H54 (cell line): ENCODE results near the gene MESP2.

ENCODE experiments used
- DNase-seq: peaks from one replicate; pipeline ENCODE4 v3.0.0; 2011; ENCODE audit warnings: low spot score, mixed read lengths; ENCODE audit not compliant: insufficient read length
- FAIRE-seq: peaks from 3 replicates; lab custom pipeline; 2011; peaks lifted over from hg19 to GRCh38; lab: Jason Lieb, UNC
- POLR2A ChIP-seq: IDR thresholded peaks from 2 replicates; pipeline ENCODE4 v1.6.1; 2011; ENCODE audit warnings: low read depth, mild to moderate bottlenecking, low read length

Gene MESP2

GRCh38 chr15:89817701-89818280 lies 41.7 kb downstream of the MESP2 start:
- TF ChIP-seq POLR2A, result no peak
- no peak for FAIRE-seq
- no peak for DNase-seq

GRCh38 chr15:89818287-89818686 lies 42.2 kb downstream of the MESP2 start:
- FAIRE-seq, result no peak
- TF ChIP-seq POLR2A, result no peak

GRCh38 chr15:89820666-89821611 lies 44.8 kb downstream of the MESP2 start:
- no peak for TF ChIP-seq POLR2A
- FAIRE-seq, result no peak
- DNase-seq, result no peak

More at GRCh38 chr15:89818287-89818686, 42.2 kb downstream of the MESP2 start:
- DNase-seq, result no peak

GRCh38 chr15:89822026-89822425 lies 45.9 kb downstream of the MESP2 start:
- no peak for FAIRE-seq
- DNase-seq, result no peak
- TF ChIP-seq POLR2A, result no peak

- no peak for FAIRE-seq
- no peak for TF ChIP-seq POLR2A
- DNase-seq, result no peak
These were observed 46.4 kb downstream of the MESP2 start for GRCh38 chr15:89822611-89822950.

- DNase-seq, result no peak
- FAIRE-seq, result no peak
- TF ChIP-seq POLR2A, result no peak
These were observed 47.0 kb downstream of the MESP2 start for GRCh38 chr15:89822951-89823711.

- no peak for FAIRE-seq
These were observed 47.9 kb downstream of the MESP2 start for GRCh38 chr15:89823836-89824606.

GRCh38 chr15:89824607-89824867 lies 48.4 kb downstream of the MESP2 start:
- DNase-seq, result no peak

More at GRCh38 chr15:89823836-89824606, 47.9 kb downstream of the MESP2 start:
- no peak for DNase-seq
- no peak for TF ChIP-seq POLR2A

GRCh38 chr15:89825271-89825940 lies 49.3 kb downstream of the MESP2 start:
- FAIRE-seq, result no peak
- no peak for TF ChIP-seq POLR2A
- DNase-seq, result no peak

More at GRCh38 chr15:89824607-89824867, 48.4 kb downstream of the MESP2 start:
- TF ChIP-seq POLR2A, result no peak
- no peak for FAIRE-seq

- no peak for TF ChIP-seq POLR2A
- DNase-seq, result no peak
- FAIRE-seq, result no peak
These were observed 50.8 kb downstream of the MESP2 start for GRCh38 chr15:89826671-89827655.

- FAIRE-seq (no peak), DNase-seq (no peak)
- no peak for TF ChIP-seq POLR2A
These were observed 51.7 kb downstream of the MESP2 start for GRCh38 chr15:89827829-89828228.
